D721Med (cell line): ENCODE measurements around the gene PTPRU.

Experiments
- DNase-seq: peaks from one replicate; pipeline ENCODE4 v3.0.0; 2011; ENCODE audit warnings: low spot score; ENCODE audit not compliant: insufficient read length
- FAIRE-seq: peaks from 2 replicates; lab custom pipeline; 2011; peaks lifted over from hg19 to GRCh38; lab: Jason Lieb, UNC
- TF ChIP-seq, protein P1 (sequence below): IDR thresholded peaks from 2 replicates; pipeline ENCODE4 v1.5.1; 2012; ENCODE audit warnings: mild to moderate bottlenecking, control low read depth; ENCODE audit not compliant: insufficient read depth; ENCODE audit errors: missing control alignments

The PTPRU gene

GRCh38 chr1:29235955-29236711 is at the start of gene PTPRU:
Gene PTPRU (plus strand): TSS chr1:29236522. CDS start chr1:29236645, 123 bp downstream.
- TF ChIP-seq, protein P1, sequence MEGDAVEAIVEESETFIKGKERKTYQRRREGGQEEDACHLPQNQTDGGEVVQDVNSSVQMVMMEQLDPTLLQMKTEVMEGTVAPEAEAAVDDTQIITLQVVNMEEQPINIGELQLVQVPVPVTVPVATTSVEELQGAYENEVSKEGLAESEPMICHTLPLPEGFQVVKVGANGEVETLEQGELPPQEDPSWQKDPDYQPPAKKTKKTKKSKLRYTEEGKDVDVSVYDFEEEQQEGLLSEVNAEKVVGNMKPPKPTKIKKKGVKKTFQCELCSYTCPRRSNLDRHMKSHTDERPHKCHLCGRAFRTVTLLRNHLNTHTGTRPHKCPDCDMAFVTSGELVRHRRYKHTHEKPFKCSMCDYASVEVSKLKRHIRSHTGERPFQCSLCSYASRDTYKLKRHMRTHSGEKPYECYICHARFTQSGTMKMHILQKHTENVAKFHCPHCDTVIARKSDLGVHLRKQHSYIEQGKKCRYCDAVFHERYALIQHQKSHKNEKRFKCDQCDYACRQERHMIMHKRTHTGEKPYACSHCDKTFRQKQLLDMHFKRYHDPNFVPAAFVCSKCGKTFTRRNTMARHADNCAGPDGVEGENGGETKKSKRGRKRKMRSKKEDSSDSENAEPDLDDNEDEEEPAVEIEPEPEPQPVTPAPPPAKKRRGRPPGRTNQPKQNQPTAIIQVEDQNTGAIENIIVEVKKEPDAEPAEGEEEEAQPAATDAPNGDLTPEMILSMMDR = peak; percentile 73
- FAIRE-seq (no peak), DNase-seq (peak; percentile 88)

- DNase-seq (no peak), FAIRE-seq (no peak)
- TF ChIP-seq, protein P1 = no peak
Observed at GRCh38 chr1:29186707-29187106, 49.6 kb upstream of the PTPRU start.

DNA sequence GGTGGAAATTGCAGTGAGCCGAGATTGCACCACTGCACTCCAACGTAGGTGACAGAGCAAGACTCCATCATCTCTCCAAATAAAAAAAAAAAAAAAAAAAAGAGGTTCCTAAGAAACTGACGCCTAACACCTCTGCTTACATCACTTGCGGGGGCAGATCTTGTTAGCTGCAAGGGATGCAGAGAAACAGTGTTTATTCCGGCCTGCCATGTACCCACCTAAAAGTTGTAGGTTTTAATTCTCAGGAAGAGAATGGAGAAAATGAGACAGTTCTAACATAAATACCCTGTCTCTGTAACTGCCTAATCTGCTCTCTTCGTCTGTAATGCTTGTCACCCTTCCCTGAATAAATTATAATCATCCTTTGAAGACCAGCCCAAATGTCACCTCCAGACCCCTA is 45.6 kb upstream of the PTPRU start:
- no peak for FAIRE-seq
- DNase-seq = no peak
- TF ChIP-seq, protein P1 = no peak

- TF ChIP-seq, protein P1 = no peak
- DNase-seq = no peak
- FAIRE-seq = no peak
Observed at GRCh38 chr1:29193879-29194455, 42.4 kb upstream of the PTPRU start.

GRCh38 chr1:29195881-29196291 is 40.4 kb upstream of the PTPRU start:
- TF ChIP-seq, protein P1 = no peak
- DNase-seq (no peak), FAIRE-seq (no peak)

GRCh38 chr1:29196863-29197589 is 39.3 kb upstream of the PTPRU start:
- DNase-seq (no peak), FAIRE-seq (no peak)
- TF ChIP-seq, protein P1 = no peak

GRCh38 chr1:29197590-29197924 is 38.8 kb upstream of the PTPRU start:
- FAIRE-seq (no peak), DNase-seq (no peak)

More at GRCh38 chr1:29197590-29197924, 38.8 kb upstream of the PTPRU start:
- TF ChIP-seq, protein P1 = no peak
